Measurements from ENCODE around the gene IQCH.

- TF ChIP-seq POLR2AphosphoS5 (IDR thresholded peaks at IDR 0.05) (no peak), CTCF (IDR thresholded peaks at IDR 0.05) (no peak)
These were observed 50.2 kb downstream of the IQCH start for GRCh38 chr15:67304778-67305177.
